ENCODE data around the gene KIFC1. TPM values are rescaled to one million over a fixed set of nuclear protein-coding genes. Genes with fewer than 3 reads are reported as not detected.

KIFC1 gene, protein sequence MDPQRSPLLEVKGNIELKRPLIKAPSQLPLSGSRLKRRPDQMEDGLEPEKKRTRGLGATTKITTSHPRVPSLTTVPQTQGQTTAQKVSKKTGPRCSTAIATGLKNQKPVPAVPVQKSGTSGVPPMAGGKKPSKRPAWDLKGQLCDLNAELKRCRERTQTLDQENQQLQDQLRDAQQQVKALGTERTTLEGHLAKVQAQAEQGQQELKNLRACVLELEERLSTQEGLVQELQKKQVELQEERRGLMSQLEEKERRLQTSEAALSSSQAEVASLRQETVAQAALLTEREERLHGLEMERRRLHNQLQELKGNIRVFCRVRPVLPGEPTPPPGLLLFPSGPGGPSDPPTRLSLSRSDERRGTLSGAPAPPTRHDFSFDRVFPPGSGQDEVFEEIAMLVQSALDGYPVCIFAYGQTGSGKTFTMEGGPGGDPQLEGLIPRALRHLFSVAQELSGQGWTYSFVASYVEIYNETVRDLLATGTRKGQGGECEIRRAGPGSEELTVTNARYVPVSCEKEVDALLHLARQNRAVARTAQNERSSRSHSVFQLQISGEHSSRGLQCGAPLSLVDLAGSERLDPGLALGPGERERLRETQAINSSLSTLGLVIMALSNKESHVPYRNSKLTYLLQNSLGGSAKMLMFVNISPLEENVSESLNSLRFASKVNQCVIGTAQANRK
- total RNA-seq = 3.1 and 3.8 TPM in 2 replicates

GRCh38 chr6:33391278-33391921 lies at the start of gene KIFC1:
KIFC1 (plus strand) TSS chr6:33391823; CDS start chr6:33391986, 163 bp downstream.

GRCh38 chr6:33410711-33411631 lies 19.3 kb downstream of the KIFC1 start, which contains the start of gene PHF1:
PHF1 (plus strand) TSS chr6:33411014; CDS start chr6:33412264, 1,250 bp downstream.

DNA sequence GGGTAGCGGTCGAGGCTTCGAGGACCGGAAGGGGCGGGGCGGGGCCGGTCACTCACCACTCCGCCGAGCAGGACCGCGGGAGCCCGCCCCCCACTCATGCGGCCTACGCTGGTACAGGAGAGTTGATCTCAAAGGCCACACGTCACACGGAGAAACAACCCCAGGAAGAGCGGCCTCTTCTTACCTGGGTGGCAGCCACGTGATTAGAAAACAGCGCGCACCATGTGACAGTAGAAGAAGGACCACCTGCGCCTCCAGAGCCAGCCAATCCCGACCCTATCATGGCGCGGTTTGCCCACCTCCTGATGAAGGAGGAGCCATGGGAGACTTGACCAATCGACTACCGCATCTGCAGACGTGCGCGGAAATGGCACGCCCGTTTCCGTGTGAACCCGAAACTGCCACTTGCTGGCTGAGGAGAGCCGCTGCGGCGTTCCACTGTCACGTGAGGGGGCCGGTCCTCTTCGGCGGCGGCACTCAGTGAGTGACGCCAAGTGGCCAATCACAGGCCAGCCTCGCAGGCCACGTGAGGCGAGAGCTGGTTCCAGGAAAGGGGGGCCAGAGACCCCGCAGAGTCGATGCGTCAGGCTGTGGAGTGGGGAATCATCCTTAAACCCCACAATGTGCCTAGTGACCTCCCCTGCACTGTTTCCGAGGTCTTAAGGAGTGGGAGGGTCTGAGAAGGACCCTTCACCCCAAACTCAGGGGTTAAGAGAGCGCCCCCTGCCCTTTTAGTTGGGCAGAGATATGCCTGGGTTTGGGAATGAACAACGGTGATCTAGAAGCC lies 26.5 kb downstream of the KIFC1 start, which contains the start of gene CUTA:
TSS of gene CUTA (minus strand) at position 205 of the 787 bp plus-strand sequence. CDS start at position 98, 107 bp downstream.

DNA sequence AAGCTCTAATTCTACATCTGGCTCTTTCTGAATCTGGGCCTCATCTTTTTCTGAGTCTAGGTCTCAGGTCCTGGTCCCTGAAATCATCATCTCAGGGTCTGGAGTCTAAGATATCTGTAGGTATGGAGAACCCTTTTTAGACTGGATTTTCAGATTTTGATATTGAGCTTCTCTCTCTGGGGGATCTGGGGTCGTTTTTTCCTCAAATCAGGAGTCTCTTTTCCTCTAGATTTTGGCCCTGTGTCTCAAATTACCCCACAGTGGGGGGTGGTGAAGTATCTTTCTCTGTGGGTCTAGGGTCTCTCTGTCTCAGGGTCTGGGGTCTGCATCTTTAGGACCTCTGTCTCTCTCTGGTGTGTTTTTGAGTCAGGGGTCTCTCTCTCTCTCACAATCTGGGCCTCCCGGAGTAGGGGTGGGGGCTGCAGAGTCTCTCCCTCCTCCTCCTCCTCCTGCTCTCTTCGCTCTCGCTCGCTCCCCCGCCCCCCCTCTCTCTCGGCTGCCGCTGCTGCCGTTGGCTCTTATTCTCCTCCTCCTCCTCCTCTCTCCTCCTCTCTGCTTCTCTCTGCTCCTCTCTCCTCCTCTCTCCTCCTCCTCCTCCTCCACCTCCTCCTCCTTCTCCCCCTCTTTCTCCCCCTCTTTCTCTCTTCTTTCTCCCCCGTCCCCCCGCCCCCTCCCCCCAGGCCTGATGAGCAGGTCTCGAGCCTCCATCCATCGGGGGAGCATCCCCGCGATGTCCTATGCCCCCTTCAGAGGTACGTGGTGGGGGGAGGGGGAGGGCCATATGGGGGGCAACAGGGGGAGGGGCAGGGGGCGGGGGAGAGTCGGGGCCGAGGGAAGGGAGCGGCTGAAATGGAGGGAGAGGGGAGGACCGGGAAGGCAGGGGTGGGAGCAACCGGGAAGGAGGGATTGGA lies 28.2 kb downstream of the KIFC1 start, which contains the start of gene SYNGAP1:
TSS of gene SYNGAP1 (plus strand) at position 486 of the 911 bp plus-strand sequence. CDS start at position 686, 200 bp downstream.

DNA sequence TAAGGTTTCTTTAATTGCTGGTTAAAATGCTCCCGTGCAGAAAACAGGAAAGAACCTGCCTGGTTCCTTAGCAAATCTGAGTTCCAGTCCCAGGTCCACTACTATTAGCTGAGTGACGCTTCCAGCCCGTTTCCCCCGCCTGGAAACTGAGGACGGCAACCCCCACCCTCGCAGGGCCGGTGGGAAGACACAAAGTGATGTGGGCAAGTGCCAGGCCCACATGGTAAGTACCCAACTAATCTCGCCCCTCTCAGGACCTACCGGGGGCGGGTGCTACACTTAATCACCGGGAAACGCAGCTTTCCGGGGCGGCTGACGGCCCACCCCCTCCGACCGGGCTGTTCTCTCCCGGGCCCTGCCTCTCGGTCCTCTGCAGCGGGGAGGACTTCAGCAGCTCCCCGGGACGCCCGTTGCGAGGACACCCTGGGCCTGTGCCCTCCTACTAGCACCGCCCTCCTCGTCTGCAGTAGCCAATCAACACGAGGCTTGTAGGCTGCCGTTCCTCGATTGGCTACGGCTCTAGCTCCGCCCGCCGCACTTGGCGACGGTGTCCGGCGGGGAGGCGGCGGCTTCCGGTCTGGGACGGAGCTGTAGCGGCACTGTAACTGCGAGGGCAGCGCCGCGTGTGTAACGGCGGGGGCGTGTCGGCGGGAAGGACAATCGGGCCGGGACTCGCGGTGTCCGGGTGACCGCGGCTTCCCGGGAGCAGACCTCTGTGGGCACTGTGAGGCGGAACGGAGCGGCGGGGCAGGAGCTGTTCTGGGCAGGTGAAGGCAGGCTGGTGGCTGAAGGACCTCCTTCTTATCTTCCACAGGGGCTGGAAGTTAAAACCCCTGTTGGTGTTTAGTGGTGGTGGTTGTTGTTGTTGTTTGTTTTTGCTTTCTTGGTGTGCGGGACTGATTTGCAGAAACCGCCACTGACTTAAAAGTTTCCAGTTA lies 62.7 kb downstream of the KIFC1 start, which contains the start of gene ZBTB9:
TSS of gene ZBTB9 (plus strand) at position 568 of the 938 bp plus-strand sequence. CDS start 525 bp downstream, outside the sequence.

Other genes starting within 250 kb of the KIFC1 start
- gene COL11A2, start 199.4 kb upstream of the KIFC1 start, total RNA-seq = 0.26 and 0.33 TPM in 2 replicates
- 19.8 and 24.4 TPM in 2 replicates for gene RXRB, start 191.2 kb upstream of the KIFC1 start, total RNA-seq
- 86.5 and 115 TPM in 2 replicates for gene SLC39A7, start 191.0 kb upstream of the KIFC1 start, total RNA-seq
- gene HSD17B8, start 187.2 kb upstream of the KIFC1 start, total RNA-seq = 8.2 and 9.4 TPM in 2 replicates
- 24.7 and 25.6 TPM in 2 replicates for gene RING1, start 183.3 kb upstream of the KIFC1 start, total RNA-seq
- 29.3 and 30.0 TPM in 2 replicates for gene VPS52, start 119.9 kb upstream of the KIFC1 start, total RNA-seq
- 4,072 and 4,082 TPM in 2 replicates for gene RPS18, start 119.7 kb upstream of the KIFC1 start, total RNA-seq
- gene B3GALT4, start 114.7 kb upstream of the KIFC1 start, total RNA-seq = 4.3 and 10.0 TPM in 2 replicates
- 61.7 and 63.3 TPM in 2 replicates for gene WDR46, start 102.6 kb upstream of the KIFC1 start, total RNA-seq
- gene PFDN6, start 102.2 kb upstream of the KIFC1 start, total RNA-seq = 26.5 and 30.2 TPM in 2 replicates
- 55.5 and 57.6 TPM in 2 replicates for gene RGL2, start 92.9 kb upstream of the KIFC1 start, total RNA-seq
- 44.0 and 48.9 TPM in 2 replicates for gene TAPBP, start 77.7 kb upstream of the KIFC1 start, total RNA-seq
- 14.4 and 20.3 TPM in 2 replicates for gene ZBTB22, start 74.1 kb upstream of the KIFC1 start, total RNA-seq
- gene DAXX, start 68.9 kb upstream of the KIFC1 start, total RNA-seq = 37.4 and 54.5 TPM in 2 replicates
- 10.0 and 11.5 TPM in 2 replicates for gene PHF1, start 19.2 kb downstream of the KIFC1 start, total RNA-seq
- 51.8 and 59.5 TPM in 2 replicates for gene CUTA, start 26.3 kb downstream of the KIFC1 start, total RNA-seq
- gene SYNGAP1, start 28.2 kb downstream of the KIFC1 start, total RNA-seq = 1.7 and 2.9 TPM in 2 replicates
- gene ZBTB9, start 62.8 kb downstream of the KIFC1 start, total RNA-seq = 4.6 and 7.0 TPM in 2 replicates
- gene BAK1, start 188.5 kb downstream of the KIFC1 start, total RNA-seq = 13.2 and 21.1 TPM in 2 replicates
- gene ITPR3, start 229.5 kb downstream of the KIFC1 start, total RNA-seq = 7.4 and 18.3 TPM in 2 replicates

Data from dermis lymphatic vessel endothelial cell (primary cell).